IMR-90 (cell line): ENCODE measurements around the gene CRYBB1. TPM values are rescaled to one million over a fixed set of nuclear protein-coding genes. Genes with fewer than 3 reads are reported as not detected.

Experiments used
- ATAC-seq: fragments of 200-7000 bp; cut with Tn5 transposase; 2 replicates; pipeline ENCODE4 v1.9.1; 2020; ENCODE audit warnings: low read depth, mild to moderate bottlenecking, moderate library complexity
- BruUV-seq: library from RNA; stranded (reverse); fragments of 400-500 nt; replicated peaks from 2 replicates; lab custom pipeline; 2021; lab: Mats Ljungman, UMichigan
- CTCF ChIA-PET: fragments of 300-600 bp; formaldehyde crosslinking; extraction: SDS; loops from one replicate; lab custom pipeline; 2021; ENCODE audit warnings: antibody characterized with exemption; lab: Yijun Ruan, JAX
- POLR2A ChIA-PET: fragments of 300-600 bp; sonication (Branson Sonifier 250); formaldehyde crosslinking; loops from one replicate; lab custom pipeline; 2022; ENCODE audit warnings: antibody characterized with exemption; ENCODE audit not compliant: unreplicated experiment; lab: Charles Lee
- DNase-seq: peaks from one replicate; pipeline ENCODE4 v3.0.0; 2013
- H2AFZ ChIP-seq: replicated peaks from 2 replicates; pipeline ENCODE3; 2013; ENCODE audit warnings: low read length, mild to moderate bottlenecking; ENCODE audit not compliant: poor library complexity
- H2AK5ac ChIP-seq: 2 replicates; pipeline ENCODE4 v1.6.1; 2013; ENCODE audit warnings: low read depth, low read length, inconsistent platforms
- H2AK9ac ChIP-seq: replicated peaks from 2 replicates; pipeline ENCODE3; 2013; ENCODE audit warnings: mild to moderate bottlenecking, low read depth, low read length, moderate library complexity; ENCODE audit not compliant: poor library complexity
- H2BK120ac ChIP-seq: 2 replicates; pipeline ENCODE4 v1.6.1; 2013; ENCODE audit warnings: low read depth, low read length, inconsistent platforms
- H2BK15ac ChIP-seq: 3 replicates; pipeline ENCODE4 v1.6.1; 2013; ENCODE audit warnings: low read depth, low read length, inconsistent platforms
- H2BK20ac ChIP-seq: 2 replicates; pipeline ENCODE4 v1.6.1; 2013; ENCODE audit warnings: low read depth, mild to moderate bottlenecking, inconsistent platforms, low read length, moderate library complexity
- H2BK5ac ChIP-seq: 2 replicates; pipeline ENCODE4 v1.6.1; 2013; ENCODE audit warnings: mild to moderate bottlenecking, low read depth, low read length, inconsistent platforms; ENCODE audit not compliant: poor library complexity, severe bottlenecking
- H3K14ac ChIP-seq: replicated peaks from 2 replicates; pipeline ENCODE4 v1.6.1; 2013; ENCODE audit warnings: low read depth, low read length, inconsistent platforms
- H3K18ac ChIP-seq: 2 replicates; pipeline ENCODE4 v1.6.1; 2013; ENCODE audit warnings: low read depth, low read length, control low read depth
- H3K23ac ChIP-seq: 2 replicates; pipeline ENCODE4 v1.6.1; 2013; ENCODE audit warnings: low read depth, low read length, inconsistent platforms
- H3K27ac ChIP-seq: 2 replicates; pipeline ENCODE4 v1.5.1; 2013; ENCODE audit warnings: mild to moderate bottlenecking, control low read depth, low read length; ENCODE audit not compliant: insufficient read depth
- H3K27me3 ChIP-seq: 2 replicates; pipeline ENCODE4 v1.6.1; 2013; ENCODE audit warnings: low read length; ENCODE audit not compliant: control insufficient read depth, insufficient read depth
- H3K36me3 ChIP-seq: 2 replicates; pipeline ENCODE4 v1.6.1; 2013; ENCODE audit warnings: low read length, mixed read lengths; ENCODE audit not compliant: control insufficient read depth, insufficient read depth
- H3K4ac ChIP-seq: 2 replicates; pipeline ENCODE4 v1.6.1; 2013; ENCODE audit warnings: low read depth, low read length, inconsistent platforms
- H3K4me1 ChIP-seq: 2 replicates; pipeline ENCODE4 v1.6.1; 2013; ENCODE audit warnings: low read length, mixed read lengths; ENCODE audit not compliant: control insufficient read depth, insufficient read depth
- H3K4me2 ChIP-seq: 2 replicates; pipeline ENCODE4 v1.6.1; 2013; ENCODE audit warnings: low read depth, mild to moderate bottlenecking, control low read depth, low read length, moderate library complexity
- H3K4me3 ChIP-seq: 2 replicates; pipeline ENCODE4 v1.5.1; 2013; ENCODE audit warnings: low read depth, mild to moderate bottlenecking, control low read depth, low read length, moderate library complexity; ENCODE audit not compliant: insufficient read depth
- H3K56ac ChIP-seq: 2 replicates; pipeline ENCODE4 v1.6.1; 2013; ENCODE audit warnings: low read length, inconsistent platforms; ENCODE audit not compliant: insufficient read depth; ENCODE audit errors: extremely low read depth
- H3K79me1 ChIP-seq, 2 experiments: 2 replicates each; pipeline ENCODE4 v1.6.1; 2013; ENCODE audit warnings: low read length in 2 of 2, inconsistent platforms in 1 of 2, low read depth in 1 of 2
- H3K9ac ChIP-seq: 2 replicates; pipeline ENCODE4 v1.6.1; 2013; ENCODE audit warnings: low read depth, low read length, control low read depth
- H3K9me1 ChIP-seq: 2 replicates; pipeline ENCODE4 v1.6.1; 2013; ENCODE audit warnings: low read length, inconsistent platforms; ENCODE audit not compliant: insufficient read depth
- H3K9me3 ChIP-seq: 2 replicates; pipeline ENCODE4 v1.6.1; 2013; ENCODE audit warnings: low read length; ENCODE audit not compliant: control insufficient read depth, insufficient read depth
- H4K20me1 ChIP-seq: 2 replicates; pipeline ENCODE4 v1.6.1; 2013; ENCODE audit warnings: low read length, inconsistent platforms; ENCODE audit not compliant: insufficient read depth
- H4K5ac ChIP-seq: 2 replicates; pipeline ENCODE4 v1.6.1; 2013; ENCODE audit warnings: mild to moderate bottlenecking, low read depth, low read length, control low read depth
- H4K8ac ChIP-seq, 2 experiments: 2 replicates each; pipeline ENCODE4 v1.6.1; 2013; ENCODE audit warnings: low read depth in 2 of 2, low read length in 2 of 2, control low read depth in 1 of 2, inconsistent platforms in 1 of 2
- H4K91ac ChIP-seq: 2 replicates; pipeline ENCODE4 v1.6.1; 2013; ENCODE audit warnings: low read depth, low read length, inconsistent platforms; ENCODE audit not compliant: insufficient read depth
- BHLHE40 ChIP-seq: fragments of 150-350 bp; IDR thresholded peaks from 2 replicates; pipeline ENCODE4 v1.6.1; 2016; ENCODE audit warnings: mild to moderate bottlenecking, low read depth, low read length
- CEBPB ChIP-seq: IDR thresholded peaks from 2 replicates; pipeline ENCODE4 v1.6.1; 2012; ENCODE audit warnings: low read depth, low read length, improper control_type of control experiment
- CTCF ChIP-seq: conservative IDR thresholded peaks from 2 replicates; pipeline ENCODE4 v1.5.1; 2012; ENCODE audit warnings: mild to moderate bottlenecking, low read depth, low read length, improper control_type of control experiment
- ELK1 ChIP-seq: fragments of 150-350 bp; IDR thresholded peaks from 2 replicates; pipeline ENCODE4 v1.6.1; 2016; ENCODE audit warnings: low read depth, mild to moderate bottlenecking, low read length, moderate library complexity, borderline replicate concordance
- FOS ChIP-seq: fragments of 150-350 bp; IDR thresholded peaks from 2 replicates; pipeline ENCODE4 v1.6.1; 2016; ENCODE audit warnings: low read depth, low read length
- MAFK ChIP-seq: IDR thresholded peaks from 2 replicates; pipeline ENCODE4 v1.6.1; 2012; ENCODE audit warnings: low read depth, low read length, improper control_type of control experiment
- MAZ ChIP-seq: IDR thresholded peaks from 2 replicates; pipeline ENCODE4 v1.6.1; 2012; ENCODE audit warnings: low read depth, mild to moderate bottlenecking, low read length, improper control_type of control experiment, moderate library complexity, borderline replicate concordance
- MXI1 ChIP-seq: IDR thresholded peaks from 2 replicates; pipeline ENCODE4 v1.6.1; 2012; ENCODE audit warnings: low read depth, mild to moderate bottlenecking, low read length, moderate library complexity, borderline replicate concordance
- NFE2L2 ChIP-seq: fragments of 150-350 bp; IDR thresholded peaks from 2 replicates; pipeline ENCODE4 v1.6.1; 2016; ENCODE audit warnings: low read depth, mild to moderate bottlenecking, low read length
- RAD21 ChIP-seq: IDR thresholded peaks from 2 replicates; pipeline ENCODE4 v1.6.1; 2012; ENCODE audit warnings: low read length, improper control_type of control experiment
- RFX5 ChIP-seq: IDR thresholded peaks from 2 replicates; pipeline ENCODE4 v1.8.0; 2012; ENCODE audit warnings: low read depth, mild to moderate bottlenecking, low read length, moderate library complexity
- SMC3 ChIP-seq: fragments of 150-350 bp; IDR thresholded peaks from 2 replicates; pipeline ENCODE4 v1.6.1; 2016; ENCODE audit warnings: low read depth, mild to moderate bottlenecking, antibody characterized with exemption, low read length, moderate library complexity
- USF2 ChIP-seq: fragments of 150-350 bp; IDR thresholded peaks from 2 replicates; pipeline ENCODE4 v1.6.1; 2017; ENCODE audit warnings: mild to moderate bottlenecking, antibody characterized with exemption, low read length, low read depth
- WGBS, 2 experiments: methylation state at CpG; one replicate each; pipeline versions ENCODE4 v1.1.5 to v1.1.7; 2013; ENCODE audit warnings: missing lambda C conversion rate in 2 of 2; ENCODE audit not compliant: insufficient read length in 1 of 2; ENCODE audit errors: extremely low coverage in 2 of 2; 5-methylcytosine and 5-hydroxymethylcytosine counted together
- dilution Hi-C: fragments of 300-500 bp; cut with HindIII; formaldehyde crosslinking; loops from one replicate; pipeline ENCODE4 v1.14.3; 2018; ENCODE audit warnings: low sequenced_read_pairs; ENCODE audit not compliant: unreplicated experiment
- in situ Hi-C: fragments of 300-500 bp; cut with MboI; formaldehyde crosslinking; loops from 3 replicates; pipeline ENCODE4 v1.14.3; 2019; ENCODE audit warnings: low sequenced_read_pairs, inconsistent platforms, mixed read lengths
- intact Hi-C: fragments of 100-400 bp; cut with micrococcal nuclease; formaldehyde crosslinking; loops from 2 replicates; pipeline ENCODE4 v1.10.0; 2022
- polyA plus RNA-seq, 3 experiments: library from polyadenylated mRNA; depleted of rRNA; stranded (reverse); fragments of >200 nt; gene quantifications; 2 replicates each; pipeline ENCODE4 v1.2.3, GENCODE V29; 2012; ENCODE audit warnings: low replicate concordance in 1 of 3
- total RNA-seq: library from RNA; depleted of rRNA; stranded (reverse); fragments of >200 nt; gene quantifications from 2 replicates; pipeline ENCODE4 v1.2.3, GENCODE V29; 2012

The CRYBB1 gene
- total and polyA plus RNA-seq, 2 of the 4 experiments (the other 2 are of a cell fraction): not detected

GRCh38 chr22:26663374-26663923 is 45.6 kb upstream of the CRYBB1 start:
- ChIA-PET POLR2A (no interaction called here), CTCF (no interaction called here)
- in situ Hi-C loops: no loop called here
- no peak overlapping the region for H3K23ac ChIP-seq
- no peak overlapping the region for H2BK120ac ChIP-seq
- H3K9me1 ChIP-seq: no peaks in the 10 kb centered on the region; the same call in 1 of the 2 replicates
- no peak overlapping the region for H4K5ac ChIP-seq
- no peak overlapping the region for H3K4me3 ChIP-seq
- no peak overlapping the region for H3K56ac ChIP-seq
- H2BK5ac ChIP-seq: no peak overlapping the region
- no peak overlapping the region for H4K8ac ChIP-seq
- H2AFZ ChIP-seq: no peak overlapping the region
- peaks cover 2% of the 10 kb centered on the region; the same call in 1 of the 2 replicates for H3K27me3 ChIP-seq
- no peaks in the 10 kb centered on the region for H3K9me3 ChIP-seq
- TF ChIP-seq NFE2L2 (no peak), RAD21 (no peak), MXI1 (no peak), ELK1 (no peak), USF2 (no peak), MAZ (no peak), FOS (no peak), CEBPB (no peak), RFX5 (no peak), BHLHE40 (no peak), SMC3 (no peak), MAFK (no peak), CTCF (no peak)
- no peak overlapping the region for H3K14ac ChIP-seq
- peaks cover 9% of the 10 kb centered on the region for H3K4me1 ChIP-seq
- intact Hi-C loops: no loop called here
- WGBS, 2 experiments: 100% methylated on average over 2 of the region's 9 CpGs; no CpG with 5 or more reads in 1 of the 2 experiments
- no peak overlapping the region for H4K91ac ChIP-seq
- DNase-seq (no peak), ATAC-seq (no peak)
- no peaks in the 10 kb centered on the region for H4K20me1 ChIP-seq
- no peak overlapping the region for H3K4me2 ChIP-seq
- H2AK9ac ChIP-seq: no peak overlapping the region
- no peak overlapping the region for H3K18ac ChIP-seq
- dilution Hi-C loops: no loop called here
- H2AK5ac ChIP-seq: no peak overlapping the region; the same call in 1 of the 2 replicates
- no peak overlapping the region for H3K9ac ChIP-seq
- peak overlapping the region; percentile 35; the same call in 1 of the 3 replicates for H2BK15ac ChIP-seq
- no peaks in the 10 kb centered on the region for H3K36me3 ChIP-seq
- no peak overlapping the region for H3K27ac ChIP-seq
- BruUV-seq: no TSS peak
- no peak overlapping the region for H2BK20ac ChIP-seq
- no peaks in the 10 kb centered on the region for H3K79me1 ChIP-seq
- no peak overlapping the region for H3K4ac ChIP-seq
